Measurements from ENCODE around the gene PEAK1.
"Not testable (repeated sequence)": the region's sequence is repeated elsewhere in the genome, so short reads cannot be mapped to it uniquely, and the experiment has no call there.

The PEAK1 gene

DNA sequence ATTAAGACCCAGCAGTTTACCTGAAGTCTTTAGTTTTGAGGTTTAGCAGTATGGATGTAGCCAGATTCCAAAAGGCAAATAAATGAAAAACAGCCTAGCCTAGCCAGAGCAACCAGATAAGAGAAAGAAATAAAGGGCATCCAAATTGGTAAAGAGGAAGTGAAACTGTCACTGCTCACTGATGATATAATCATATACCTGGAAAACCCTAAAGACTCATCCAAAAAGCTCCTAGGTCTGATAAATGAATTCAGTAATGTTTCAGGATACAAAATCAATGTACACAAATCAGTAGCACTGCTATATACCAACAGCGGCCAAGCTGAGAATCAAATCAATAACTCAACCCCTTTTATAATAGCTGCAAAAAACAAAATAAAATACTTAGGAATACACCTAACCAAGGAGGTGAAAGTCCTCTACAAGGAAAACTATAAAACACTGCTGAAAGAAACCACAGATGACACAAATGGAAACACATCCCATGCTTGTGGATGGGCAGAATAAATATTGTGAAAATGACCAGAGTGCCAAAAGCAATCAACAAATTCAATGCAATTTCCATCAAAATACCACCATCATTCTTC lies 13.6 kb downstream of the PEAK1 start:
- not testable (repeated sequence) for DNase-seq (ENCODE audit: low read depth, low spot score)

GRCh38 chr15:77402740-77403379 lies 17.0 kb downstream of the PEAK1 start:
- DNase-seq (ENCODE audit: low read depth, low spot score) = peak; percentile 46

DNA sequence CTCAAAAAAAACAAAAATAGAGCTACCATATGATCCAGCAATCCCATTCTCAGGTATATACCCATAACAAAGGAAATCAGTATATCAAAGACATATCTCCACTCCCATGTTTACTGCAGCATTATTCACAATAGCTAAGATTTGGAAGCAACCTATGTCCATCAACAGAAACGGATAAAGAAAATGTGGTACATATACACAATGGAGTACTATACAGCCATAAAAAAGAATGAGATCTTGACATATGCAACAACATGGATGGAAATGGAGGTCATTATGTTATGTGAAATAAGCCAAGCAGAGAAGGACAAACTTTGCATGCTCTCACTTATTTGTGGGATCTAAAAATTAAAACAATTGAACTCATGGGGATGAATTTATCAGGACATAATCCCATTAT lies 19.6 kb downstream of the PEAK1 start:
- DNase-seq (ENCODE audit: low read depth, low spot score) = no peak

- no peak for DNase-seq (ENCODE audit: low read depth, low spot score)
Observed at GRCh38 chr15:77398927-77399326, 21.0 kb downstream of the PEAK1 start.

GRCh38 chr15:77396692-77397091 lies 23.2 kb downstream of the PEAK1 start:
- no peak for DNase-seq (ENCODE audit: low read depth, low spot score)

DNA sequence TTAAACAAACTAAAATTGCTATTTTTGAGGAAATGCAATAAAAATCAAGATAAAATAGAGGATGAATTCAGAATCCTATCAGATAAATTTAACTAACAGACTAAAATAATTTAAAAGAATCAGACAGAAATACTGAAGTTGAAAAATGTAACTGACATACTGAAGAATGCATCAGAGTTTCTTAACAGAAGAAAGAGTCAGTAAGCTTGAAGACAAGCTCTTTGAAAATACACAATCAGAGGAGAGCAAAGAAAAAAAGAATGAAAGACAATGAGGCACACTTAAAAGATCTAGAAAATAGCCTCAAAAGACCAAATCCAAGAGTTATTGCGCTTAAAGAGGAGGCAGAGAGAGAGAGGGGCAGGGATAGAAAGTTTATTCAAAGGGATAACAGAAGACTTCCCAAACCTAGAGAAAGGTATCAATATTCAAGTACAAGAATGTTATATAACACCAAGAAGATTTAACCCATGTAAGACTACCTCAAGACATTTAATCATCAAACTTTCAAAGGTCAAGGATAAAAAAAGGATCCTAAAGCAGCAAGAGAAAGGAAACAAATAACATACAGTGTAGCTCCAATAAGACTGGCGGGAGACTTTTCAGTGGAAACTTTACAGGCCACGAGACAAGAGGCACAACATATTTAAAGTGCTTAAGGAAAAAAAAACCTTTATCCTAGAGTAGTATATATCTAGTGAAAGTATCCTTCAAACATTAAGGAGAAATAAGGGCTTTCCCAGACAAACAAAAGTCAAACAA lies 24.7 kb downstream of the PEAK1 start:
- no peak for DNase-seq (ENCODE audit: low read depth, low spot score)

GRCh38 chr15:77393471-77393840 lies 26.4 kb downstream of the PEAK1 start:
- DNase-seq (ENCODE audit: low read depth, low spot score) = no peak

GRCh38 chr15:77392762-77393470 lies 27.0 kb downstream of the PEAK1 start:
- DNase-seq (ENCODE audit: low read depth, low spot score) = no peak

DNA sequence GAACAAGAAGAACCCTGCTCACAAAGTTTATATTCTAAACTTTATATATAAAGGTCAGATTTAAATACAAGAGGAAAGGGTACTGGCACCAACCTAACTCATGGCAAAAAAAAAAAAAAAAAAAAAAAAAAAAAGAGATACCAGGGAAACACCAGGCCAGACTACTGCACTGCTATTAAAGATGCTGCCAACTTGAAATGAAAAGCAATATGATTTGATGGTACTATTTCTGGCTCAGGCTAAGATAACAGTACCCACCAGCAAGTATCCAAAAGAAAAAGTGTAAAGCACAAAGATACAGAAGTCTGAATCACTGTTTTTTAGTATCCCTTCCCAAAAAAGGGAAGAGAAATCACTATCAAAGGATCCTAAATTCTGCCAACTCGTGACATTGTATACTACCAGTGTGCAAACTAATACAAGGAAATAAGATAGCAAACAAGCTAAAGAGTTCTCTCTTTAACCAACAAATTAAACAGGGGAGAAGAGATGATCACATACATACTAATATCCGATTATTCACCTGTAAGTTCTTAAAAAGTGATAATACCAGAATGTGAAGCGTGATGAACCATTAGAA lies 28.4 kb downstream of the PEAK1 start:
- no peak for DNase-seq (ENCODE audit: low read depth, low spot score)

- peak; percentile 18 for DNase-seq (ENCODE audit: low read depth, low spot score)
Observed at GRCh38 chr15:77387365-77388105, 32.4 kb downstream of the PEAK1 start.

DNA sequence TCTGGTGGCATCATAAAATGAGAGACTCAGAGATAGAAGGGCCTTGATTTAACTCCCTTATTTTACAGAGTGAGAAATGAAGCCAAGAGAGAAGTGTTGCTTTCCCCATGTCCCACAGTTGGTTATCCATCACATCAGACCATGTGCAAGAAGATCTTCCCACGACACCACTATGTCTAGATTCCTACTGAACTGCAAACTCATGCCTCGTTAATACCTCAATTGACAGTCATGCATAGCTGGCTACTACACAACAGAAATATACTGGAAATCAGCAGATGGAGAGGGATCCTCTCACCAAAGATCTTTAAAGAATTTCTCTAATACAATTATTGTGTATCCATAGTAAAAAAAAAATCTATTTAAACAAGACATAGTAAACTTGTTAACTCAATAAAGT lies 33.3 kb downstream of the PEAK1 start:
- no peak for DNase-seq (ENCODE audit: low read depth, low spot score)

DNA sequence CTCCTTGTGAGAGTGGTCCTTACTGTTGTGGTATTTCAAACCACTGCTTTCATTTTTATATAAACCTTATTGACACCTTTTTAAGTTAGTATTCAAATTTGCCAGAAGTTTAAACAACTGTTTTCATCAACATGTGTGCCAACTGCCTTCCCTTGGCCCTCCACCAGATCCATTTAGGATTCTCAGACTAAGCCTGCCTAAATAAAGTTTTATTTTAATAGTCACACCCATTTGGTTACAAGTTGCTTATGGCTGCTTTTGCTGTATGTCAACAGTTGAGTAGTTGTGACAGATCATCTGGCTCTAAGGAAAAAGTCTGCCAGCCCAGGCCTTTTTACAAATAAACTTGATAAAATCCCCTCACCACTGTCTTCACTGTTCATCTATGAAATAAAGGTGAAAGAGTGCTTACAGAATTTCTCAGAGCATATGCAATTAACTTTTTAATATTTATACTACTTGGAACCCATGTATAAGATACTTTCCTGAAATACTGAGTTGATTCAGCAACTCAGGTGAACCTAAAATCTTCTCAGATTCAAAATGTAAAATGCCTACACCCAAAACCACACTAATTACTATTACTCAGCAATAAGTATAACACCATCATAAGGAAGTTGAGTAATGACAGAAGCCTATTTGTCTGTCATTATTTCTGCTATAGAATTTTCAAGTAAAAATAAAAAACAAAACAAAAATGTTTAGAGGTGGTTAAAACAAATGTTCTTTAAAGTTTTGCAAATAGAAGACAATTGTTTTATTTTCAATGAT lies 35.1 kb downstream of the PEAK1 start:
- no peak for DNase-seq (ENCODE audit: low read depth, low spot score)

DNA sequence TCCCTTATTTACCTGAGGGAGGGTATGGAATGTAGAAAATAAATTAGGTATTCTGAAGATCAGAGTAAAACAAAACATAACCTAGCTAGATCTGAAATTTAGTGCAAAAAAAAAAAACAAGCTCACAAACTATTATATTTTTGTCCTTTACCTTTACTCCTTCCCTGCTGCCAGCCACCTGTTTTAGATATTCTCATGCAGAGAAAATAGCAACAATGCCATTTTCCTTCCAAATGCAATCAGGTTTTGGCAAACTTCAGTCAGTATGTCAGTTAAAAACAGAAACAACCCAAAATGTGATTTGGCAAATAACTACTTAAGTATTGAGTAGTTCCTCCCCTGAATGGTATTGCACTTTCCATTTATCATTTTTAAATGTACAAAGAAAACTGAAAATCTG lies 35.8 kb downstream of the PEAK1 start:
- DNase-seq (ENCODE audit: low read depth, low spot score) = no peak

DNA sequence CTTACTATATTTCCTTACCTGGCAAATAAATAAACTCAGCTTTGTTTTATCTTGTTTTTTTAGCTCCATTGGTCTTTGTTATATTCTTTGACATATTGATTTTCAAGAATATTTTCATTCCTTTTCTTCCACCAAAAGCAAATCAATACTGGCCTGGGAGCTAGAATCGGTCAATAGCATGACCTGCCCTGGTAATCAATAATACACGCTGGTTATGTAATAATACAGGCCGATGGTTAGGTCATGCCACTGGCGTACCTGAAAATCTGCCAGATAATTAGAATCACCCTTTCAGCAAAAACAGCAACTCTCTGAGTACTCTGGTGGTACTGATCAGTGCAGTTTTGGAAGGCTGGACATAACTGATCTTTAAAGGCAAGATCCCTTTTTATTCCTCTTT lies 39.9 kb downstream of the PEAK1 start:
- no peak for DNase-seq (ENCODE audit: low read depth, low spot score)

DNA sequence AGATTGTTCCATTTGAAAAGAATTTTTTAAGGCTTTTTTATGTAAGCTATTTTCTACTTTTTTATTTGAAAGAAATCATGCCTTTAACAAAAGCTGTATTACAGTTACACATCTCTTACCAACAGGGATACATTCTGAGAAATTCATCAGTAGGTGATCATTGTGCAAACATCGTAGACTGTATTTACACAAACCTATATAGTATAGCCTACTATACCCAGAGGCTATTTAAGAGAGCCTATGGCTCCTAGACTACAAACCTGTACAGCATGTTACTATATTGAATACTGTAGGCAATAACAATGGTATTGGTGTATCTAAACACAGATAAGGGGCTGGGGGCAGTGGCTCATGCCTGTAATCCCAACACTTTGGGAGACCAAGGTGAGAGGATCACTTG lies 43.1 kb downstream of the PEAK1 start:
- DNase-seq (ENCODE audit: low read depth, low spot score) = no peak

GRCh38 chr15:77375133-77375532 lies 44.8 kb downstream of the PEAK1 start:
- no peak for DNase-seq (ENCODE audit: low read depth, low spot score)

DNA sequence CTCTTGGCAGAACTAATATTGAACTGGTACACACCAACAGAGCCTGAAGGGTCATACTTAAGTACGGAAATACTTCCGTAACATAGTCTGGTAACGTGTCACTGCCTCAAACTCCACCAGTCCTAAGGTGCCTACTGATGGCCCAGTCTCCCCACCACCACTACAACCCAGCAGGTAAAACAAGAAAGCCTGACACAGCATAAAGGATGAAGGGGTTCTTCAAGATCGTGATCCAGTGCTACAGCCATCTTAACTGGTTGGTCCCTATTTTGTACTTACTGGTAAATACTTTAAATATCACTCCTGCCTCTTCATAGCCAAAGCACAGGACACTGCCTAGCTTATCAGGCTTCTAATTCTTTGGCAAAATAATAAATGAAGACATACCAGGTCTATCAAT lies 46.5 kb downstream of the PEAK1 start:
- no peak for DNase-seq (ENCODE audit: low read depth, low spot score)

GRCh38 chr15:77371850-77372563 lies 47.9 kb downstream of the PEAK1 start:
- no peak for DNase-seq (ENCODE audit: low read depth, low spot score)

DNA sequence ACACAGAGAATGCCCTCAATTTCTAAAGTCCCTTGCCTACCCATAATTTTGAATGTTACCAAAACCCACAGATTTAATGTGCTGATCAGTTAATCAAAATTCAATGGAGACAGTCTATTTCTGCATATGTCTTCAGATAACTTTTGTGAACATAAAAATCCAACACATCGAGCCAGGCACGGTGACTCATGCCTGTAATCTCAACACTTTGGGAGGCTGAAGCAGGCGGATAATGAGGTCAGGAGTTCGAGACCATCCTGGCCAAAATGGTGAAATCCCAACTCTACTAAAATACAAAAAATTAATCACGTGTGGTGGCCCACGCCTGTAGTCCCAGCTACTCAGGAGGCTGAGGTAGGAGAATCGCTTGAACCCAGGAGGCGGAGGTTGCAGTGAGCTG lies 49.3 kb downstream of the PEAK1 start:
- DNase-seq (ENCODE audit: low read depth, low spot score) = no peak

DNA sequence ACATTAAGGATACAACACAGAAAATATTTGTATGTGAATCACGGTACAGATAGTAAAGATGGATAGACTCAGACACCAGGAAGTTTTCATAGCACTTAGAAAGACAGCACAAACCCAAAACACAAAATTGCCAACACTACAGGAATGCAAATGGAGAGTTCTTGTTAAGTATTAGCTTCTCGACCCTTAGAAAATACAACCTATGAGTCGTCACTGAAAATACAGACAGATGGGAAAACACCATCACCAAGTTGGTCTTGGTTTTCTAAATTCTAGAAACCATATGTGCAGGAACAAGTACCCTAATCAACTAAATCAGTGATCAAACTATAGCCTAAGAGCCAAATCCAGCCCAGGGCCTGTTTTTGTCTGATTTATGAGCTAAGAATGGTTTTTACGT lies 50.7 kb downstream of the PEAK1 start:
- no peak for DNase-seq (ENCODE audit: low read depth, low spot score)
